ENCODE data around the gene TSEN34. TPM values are rescaled to one million over a fixed set of nuclear protein-coding genes. Genes with fewer than 3 reads are reported as not detected.

TSEN34 gene
- 47.6 and 60.0 TPM in 2 replicates for total RNA-seq

DNA sequence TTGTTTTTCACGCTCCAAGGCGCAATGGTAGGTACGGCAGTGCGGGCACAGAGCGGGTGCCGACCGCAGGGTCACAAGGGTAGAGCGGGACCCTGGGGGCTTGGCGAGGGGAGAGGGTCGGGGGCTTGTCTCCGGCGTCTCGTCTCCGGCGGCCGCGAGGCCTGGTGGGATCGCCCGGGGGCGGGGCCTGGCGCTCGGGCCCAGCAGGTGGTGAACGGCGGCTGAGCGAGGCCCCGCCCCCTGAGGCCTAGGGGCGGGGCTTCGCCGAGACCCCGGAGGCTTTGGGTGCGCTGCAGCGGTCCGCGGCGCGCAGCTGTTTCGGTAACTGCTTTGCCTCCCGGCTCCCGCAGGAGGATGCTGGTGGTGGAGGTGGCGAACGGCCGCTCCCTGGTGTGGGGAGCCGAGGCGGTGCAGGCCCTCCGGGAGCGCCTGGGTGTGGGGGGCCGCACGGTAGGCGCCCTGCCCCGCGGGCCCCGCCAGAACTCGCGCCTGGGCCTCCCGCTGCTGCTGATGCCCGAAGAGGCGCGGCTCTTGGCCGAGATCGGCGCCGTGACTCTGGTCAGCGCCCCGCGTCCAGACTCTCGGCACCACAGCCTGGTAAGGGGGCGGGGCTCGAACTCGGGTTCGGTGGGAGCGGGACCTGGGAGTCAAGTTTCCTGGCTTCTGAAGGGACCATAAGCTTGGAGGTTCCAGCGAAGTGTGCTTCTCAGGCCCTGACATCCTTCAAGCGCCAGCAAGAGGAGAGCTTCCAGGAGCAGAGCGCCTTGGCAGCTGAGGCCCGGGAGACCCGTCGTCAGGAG lies at the start of gene TSEN34:
TSS of gene TSEN34 (plus strand) at position 298 of the 800 bp plus-strand sequence. CDS start at position 355, 57 bp downstream.

DNA sequence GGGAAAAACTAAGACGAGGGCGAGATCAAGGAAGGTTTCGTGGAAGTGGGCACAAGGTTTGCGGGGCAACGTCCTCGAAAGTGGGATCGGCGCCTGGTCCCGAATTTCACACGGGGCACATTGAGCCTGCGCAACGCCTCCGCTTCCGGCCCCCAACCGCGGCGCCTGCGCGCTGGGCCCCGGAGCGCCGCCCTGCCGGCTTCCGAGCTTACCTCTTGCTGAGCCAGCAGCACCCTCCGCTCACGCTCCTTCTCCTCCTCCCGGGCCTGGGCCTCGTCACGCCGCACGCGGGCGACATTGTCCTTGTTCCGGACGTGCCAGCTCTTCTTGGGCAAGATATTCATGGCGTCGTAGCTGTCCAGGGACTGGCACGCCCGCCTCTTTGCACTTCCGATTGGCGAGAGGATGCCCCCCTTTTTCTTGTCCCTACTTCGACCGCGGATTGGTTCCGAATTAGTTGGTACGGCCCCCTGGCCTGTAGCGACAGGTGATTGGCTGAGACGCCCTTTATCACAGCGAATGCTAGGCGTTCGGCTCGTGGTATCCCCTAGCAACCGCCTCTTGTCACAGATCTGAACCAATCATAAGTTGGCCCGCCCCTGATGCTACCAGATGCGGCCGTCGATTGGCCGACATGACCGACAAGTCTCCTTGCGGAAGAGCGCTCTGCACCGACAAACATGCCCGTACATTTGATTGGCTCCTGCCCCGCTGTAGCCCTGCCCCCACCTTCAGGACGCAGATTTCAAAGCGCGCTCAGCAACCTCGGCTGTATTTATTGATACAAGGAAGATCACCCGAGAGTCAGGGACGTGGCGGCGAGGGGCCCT lies 31.5 kb upstream of the TSEN34 start, which contains the start of gene LENG1:
TSS of gene LENG1 (minus strand) at position 370 of the 830 bp plus-strand sequence. CDS start at position 344, 26 bp downstream.

DNA sequence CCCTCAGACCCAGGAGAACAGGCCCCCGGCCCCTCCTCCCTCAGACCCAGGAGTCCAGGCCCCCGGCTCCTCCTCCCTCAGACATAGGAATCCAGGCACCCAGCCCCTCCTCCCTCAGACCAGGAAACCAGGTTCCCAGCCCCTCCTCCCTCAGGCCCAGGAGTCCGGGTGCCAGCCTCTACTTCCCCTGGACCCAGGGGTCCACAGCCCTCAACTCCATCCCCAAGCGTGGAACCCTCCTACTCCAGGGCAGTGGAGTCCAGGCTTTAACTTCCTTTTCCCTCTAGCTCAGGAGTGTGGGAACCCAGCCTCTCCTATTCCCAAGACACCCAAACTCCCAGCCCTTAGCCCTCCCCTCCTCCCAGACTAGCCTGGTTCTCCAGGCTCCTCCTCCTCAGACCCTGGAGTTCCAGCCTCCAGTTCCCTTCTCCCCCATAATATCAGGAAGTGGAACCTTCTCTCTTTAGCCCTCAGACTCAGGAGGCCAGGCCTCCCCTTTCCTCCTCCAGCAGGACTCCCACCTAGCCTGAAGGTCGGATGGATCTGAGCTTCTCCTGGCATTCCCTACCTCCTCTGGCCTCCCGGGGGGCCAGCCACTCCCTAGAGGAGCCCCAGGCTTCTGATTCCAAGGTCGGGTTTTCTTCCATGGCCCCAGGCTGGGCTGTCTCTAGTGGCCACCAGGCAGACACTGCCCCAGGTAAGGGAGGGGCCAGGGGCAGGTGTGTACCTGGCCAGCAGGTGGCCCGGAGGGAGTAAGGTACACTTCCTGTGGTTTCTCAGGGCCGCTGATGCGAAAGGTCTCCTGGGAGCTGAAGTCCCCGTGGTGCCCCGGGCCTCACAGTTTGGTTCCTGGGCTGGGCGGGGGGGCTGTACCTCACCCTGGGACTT lies 18.4 kb upstream of the TSEN34 start, which contains the start of gene TMC4:
TSS of gene TMC4 (minus strand) at position 690 of the 888 bp plus-strand sequence. CDS start at position 647, 43 bp downstream.

DNA sequence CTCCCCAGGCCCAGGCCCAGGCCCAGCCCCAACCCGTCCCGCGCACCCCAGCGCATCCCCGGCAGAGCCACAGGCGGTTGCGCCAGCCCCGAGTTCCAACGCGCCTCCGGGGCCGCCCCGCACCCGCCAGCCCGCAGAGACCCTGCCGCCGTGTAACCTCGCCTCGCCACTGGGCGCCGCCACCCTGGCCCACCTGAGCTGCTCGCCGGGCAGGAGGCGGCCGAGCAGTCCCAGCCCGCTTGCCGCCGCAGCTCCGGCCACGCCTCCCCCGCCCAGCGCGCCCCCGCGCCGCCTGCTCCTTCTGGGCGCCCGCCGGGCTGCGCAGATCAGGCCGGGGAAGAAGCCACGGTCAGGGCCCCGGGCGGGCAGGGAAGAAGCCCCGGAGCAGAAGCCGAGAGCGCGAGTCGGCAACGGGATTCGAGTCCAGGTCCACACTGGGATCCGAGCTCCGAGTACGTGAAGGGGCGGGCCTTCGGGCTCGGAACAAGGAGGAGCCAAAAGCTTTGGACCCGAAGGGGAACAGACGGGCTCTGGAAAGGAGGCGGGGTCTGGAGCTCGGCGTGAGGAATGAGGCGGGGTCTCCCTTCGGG lies 1.9 kb upstream of the TSEN34 start, which contains the start of gene MBOAT7:
TSS of gene MBOAT7 (minus strand) at position 436 of the 590 bp plus-strand sequence. CDS start 1,072 bp downstream, outside the sequence.

DNA sequence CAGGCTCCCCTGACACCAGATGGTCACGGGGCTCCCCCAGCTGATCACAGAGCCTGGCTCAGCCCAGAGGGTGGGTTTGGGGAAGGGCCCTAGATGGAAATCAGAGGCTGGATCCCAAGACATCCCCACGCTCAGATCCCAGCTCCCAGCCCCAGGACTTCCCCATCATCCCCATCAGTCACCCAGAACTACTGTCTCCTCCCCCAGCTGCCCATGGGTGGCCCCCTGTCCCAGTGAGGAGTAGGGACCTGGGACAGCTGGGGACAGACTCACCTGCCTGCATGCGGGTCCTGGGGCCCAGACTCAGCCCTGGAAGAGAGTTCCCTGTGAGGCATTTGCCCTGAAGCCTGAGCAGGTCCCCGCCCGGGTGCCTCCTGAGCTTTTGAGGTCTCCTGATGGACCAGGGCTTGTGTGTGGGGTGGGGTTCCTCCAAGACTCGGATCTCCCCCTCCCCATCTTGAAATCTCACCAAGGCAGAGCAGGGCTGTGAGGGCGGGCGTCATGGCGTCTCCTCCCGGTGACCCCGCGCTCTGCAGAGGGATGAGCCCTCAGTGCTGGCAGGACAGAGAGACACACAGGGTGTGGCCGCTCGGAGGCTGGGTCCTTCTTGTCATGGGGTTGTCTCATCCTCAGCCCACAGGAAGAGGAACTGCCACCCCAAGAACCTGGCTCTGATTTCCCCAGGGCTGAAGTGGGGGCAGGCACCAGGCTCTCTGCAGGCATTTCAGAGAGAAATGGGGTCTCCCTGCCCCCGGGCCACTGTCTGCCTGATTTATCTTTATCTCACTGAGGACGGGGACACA lies 31.6 kb downstream of the TSEN34 start, which contains the start of gene LILRB3:
TSS of gene LILRB3 (minus strand) at position 534 of the 803 bp plus-strand sequence. CDS start at position 503, 31 bp downstream.

DNA sequence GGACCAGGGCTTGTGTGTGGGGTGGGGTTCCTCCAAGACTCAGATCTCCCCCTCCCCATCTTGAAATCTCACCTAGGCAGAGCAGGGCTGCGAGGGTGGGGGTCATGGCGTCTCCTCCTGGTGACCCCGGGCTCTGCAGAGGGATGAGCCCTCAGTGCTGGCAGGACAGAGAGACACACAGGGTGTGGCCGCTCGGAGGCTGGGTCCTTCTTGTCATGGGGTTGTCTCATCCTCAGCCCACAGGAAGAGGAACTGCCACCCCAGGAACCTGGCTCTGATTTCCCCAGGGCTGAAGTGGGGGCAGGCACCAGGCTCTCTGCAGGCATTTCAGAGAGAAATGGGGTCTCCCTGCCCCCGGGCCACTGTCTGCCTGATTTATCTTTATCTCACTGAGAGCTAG lies 51.5 kb downstream of the TSEN34 start, which contains the start of gene LILRA6:
TSS of gene LILRA6 (minus strand) at position 145 of the 400 bp plus-strand sequence.

Other genes starting within 250 kb of the TSEN34 start
- 1.0 and 1.1 TPM in 2 replicates for gene CACNG8, start 228.4 kb upstream of the TSEN34 start, total RNA-seq
- 1.0 and 1.9 TPM in 2 replicates for gene CACNG6, start 199.7 kb upstream of the TSEN34 start, total RNA-seq
- not detected in 2 replicates for gene VSTM1, start 127.4 kb upstream of the TSEN34 start, total RNA-seq
- gene TARM1, start 109.9 kb upstream of the TSEN34 start, total RNA-seq, result not detected in 2 replicates
- gene OSCAR, start 90.5 kb upstream of the TSEN34 start, total RNA-seq, result not detected in 2 replicates
- gene NDUFA3, start 88.5 kb upstream of the TSEN34 start, total RNA-seq, result 8.1 and 11.6 TPM in 2 replicates
- 15.9 and 19.7 TPM in 2 replicates for gene TFPT, start 75.7 kb upstream of the TSEN34 start, total RNA-seq
- 51.3 and 64.7 TPM in 2 replicates for gene PRPF31, start 75.6 kb upstream of the TSEN34 start, total RNA-seq
- 15.2 and 19.6 TPM in 2 replicates for gene CNOT3, start 53.5 kb upstream of the TSEN34 start, total RNA-seq
- 4.9 and 5.1 TPM in 2 replicates for gene LENG1, start 31.6 kb upstream of the TSEN34 start, total RNA-seq
- 0.53 TPM in 1 of 2 replicates, not detected in the other for gene TMC4, start 18.1 kb upstream of the TSEN34 start, total RNA-seq
- 64.0 and 112 TPM in 2 replicates for gene MBOAT7, start 1.7 kb upstream of the TSEN34 start, total RNA-seq
- gene RPS9, start 9.6 kb downstream of the TSEN34 start, total RNA-seq, result 1,424 and 1,587 TPM in 2 replicates
- gene LILRB3, start 31.7 kb downstream of the TSEN34 start, total RNA-seq, result not detected in 2 replicates
- not detected in 2 replicates for gene LILRA6, start 51.5 kb downstream of the TSEN34 start, total RNA-seq
- gene LILRB5, start 66.0 kb downstream of the TSEN34 start, total RNA-seq, result 0.07 TPM in 1 of 2 replicates, not detected in the other
- gene LILRB2, start 89.8 kb downstream of the TSEN34 start, total RNA-seq, result not detected in 2 replicates
- not detected in 2 replicates for gene LILRA5, start 121.9 kb downstream of the TSEN34 start, total RNA-seq
- not detected in 2 replicates for gene LILRA4, start 147.9 kb downstream of the TSEN34 start, total RNA-seq
- gene LAIR1, start 173.6 kb downstream of the TSEN34 start, total RNA-seq, result not detected in 2 replicates
- not detected in 2 replicates for gene TTYH1, start 224.2 kb downstream of the TSEN34 start, total RNA-seq

All from thoracic aorta endothelial cell (primary cell).